Thyroid gland (tissue), 4 donors: ENCODE results near the gene CASP10.

Experiments used
- POLR2A ChIP-seq, 2 donors: fragments of 450-650 bp; IDR thresholded peaks; one replicate each; pipeline ENCODE4 v1.6.1; 2017; ENCODE audit warnings: antibody characterized with exemption in 2 of 2, mild to moderate bottlenecking in 2 of 2, moderate library complexity in 1 of 2
- TF ChIP-seq, protein P1 (sequence below), 6 experiments: fragments of 200-600 bp in 3 of 6; fragments of 450-650 bp in 3 of 6; sonication (generic) in 3 of 6; IDR thresholded peaks; one replicate each; pipeline ENCODE4 v1.5.1; 2016 to 2019; ENCODE audit warnings: antibody characterized with exemption in 6 of 6, mild to moderate bottlenecking in 2 of 6, inconsistent platforms in 1 of 6, moderate library complexity in 1 of 6

DNA sequence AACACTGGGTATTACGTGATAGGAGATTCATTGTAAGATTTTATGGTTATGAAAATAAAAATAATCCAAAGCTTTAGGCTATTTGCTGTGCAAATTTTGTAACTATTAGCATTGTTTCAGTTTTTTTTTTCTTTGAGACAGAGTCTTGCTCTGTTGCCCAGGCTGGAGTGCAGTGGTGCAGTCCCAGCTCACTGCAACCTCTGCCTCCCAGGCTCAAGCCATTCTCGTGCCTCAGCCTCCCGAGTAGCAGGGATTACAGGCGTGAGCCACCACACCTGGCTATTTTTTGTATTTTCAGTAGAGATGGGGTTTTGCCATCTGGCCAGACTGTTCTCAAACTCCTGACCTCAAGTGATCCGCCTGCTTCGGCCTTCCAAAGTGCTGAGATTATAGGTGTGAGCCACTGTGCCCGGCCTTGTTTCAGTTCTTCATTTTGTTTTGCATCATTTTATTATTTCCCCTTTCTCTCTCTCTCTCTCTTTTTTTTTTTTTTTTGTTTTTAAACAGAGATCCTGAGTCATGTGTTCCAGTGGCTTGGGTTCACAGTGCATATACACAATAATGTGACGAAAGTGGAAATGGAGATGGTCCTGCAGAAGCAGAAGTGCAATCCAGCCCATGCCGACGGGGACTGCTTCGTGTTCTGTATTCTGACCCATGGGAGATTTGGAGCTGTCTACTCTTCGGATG is 25.8 kb downstream of the CASP10 start:
- no peak for TF ChIP-seq POLR2A (IDR thresholded peaks at IDR 0.05)
- TF ChIP-seq, protein P1, sequence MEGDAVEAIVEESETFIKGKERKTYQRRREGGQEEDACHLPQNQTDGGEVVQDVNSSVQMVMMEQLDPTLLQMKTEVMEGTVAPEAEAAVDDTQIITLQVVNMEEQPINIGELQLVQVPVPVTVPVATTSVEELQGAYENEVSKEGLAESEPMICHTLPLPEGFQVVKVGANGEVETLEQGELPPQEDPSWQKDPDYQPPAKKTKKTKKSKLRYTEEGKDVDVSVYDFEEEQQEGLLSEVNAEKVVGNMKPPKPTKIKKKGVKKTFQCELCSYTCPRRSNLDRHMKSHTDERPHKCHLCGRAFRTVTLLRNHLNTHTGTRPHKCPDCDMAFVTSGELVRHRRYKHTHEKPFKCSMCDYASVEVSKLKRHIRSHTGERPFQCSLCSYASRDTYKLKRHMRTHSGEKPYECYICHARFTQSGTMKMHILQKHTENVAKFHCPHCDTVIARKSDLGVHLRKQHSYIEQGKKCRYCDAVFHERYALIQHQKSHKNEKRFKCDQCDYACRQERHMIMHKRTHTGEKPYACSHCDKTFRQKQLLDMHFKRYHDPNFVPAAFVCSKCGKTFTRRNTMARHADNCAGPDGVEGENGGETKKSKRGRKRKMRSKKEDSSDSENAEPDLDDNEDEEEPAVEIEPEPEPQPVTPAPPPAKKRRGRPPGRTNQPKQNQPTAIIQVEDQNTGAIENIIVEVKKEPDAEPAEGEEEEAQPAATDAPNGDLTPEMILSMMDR (IDR thresholded peaks at IDR 0.05): no peak
